Measurements from ENCODE around the gene OR2T6. TPM values are rescaled to one million over a fixed set of nuclear protein-coding genes. Genes with fewer than 3 reads are reported as not detected.
A peak's percentile ranks its signal among the peaks of the same experiment; 100 is the strongest.
"Not testable (repeated sequence)": the region's sequence is repeated elsewhere in the genome, so short reads cannot be mapped to it uniquely, and the experiment has no call there.

OR2T6 gene, protein sequence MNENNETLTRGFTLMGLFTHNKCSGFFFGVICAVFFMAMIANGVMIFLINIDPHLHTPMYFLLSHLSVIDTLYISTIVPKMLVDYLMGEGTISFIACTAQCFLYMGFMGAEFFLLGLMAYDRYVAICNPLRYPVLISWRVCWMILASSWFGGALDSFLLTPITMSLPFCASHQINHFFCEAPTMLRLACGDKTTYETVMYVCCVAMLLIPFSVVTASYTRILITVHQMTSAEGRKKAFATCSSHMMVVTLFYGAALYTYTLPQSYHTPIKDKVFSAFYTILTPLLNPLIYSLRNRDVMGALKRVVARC
- not detected for polyA plus RNA-seq (ENCODE audit: insufficient read depth in 1 of 5, insufficient read length in 5 of 5, low replicate concordance in 1 of 5)
- long read RNA-seq, donor 1 = 0 reads
- long read RNA-seq, donor 2 = 0 reads
- long read RNA-seq, donor 3 = 0 reads
- long read RNA-seq, donor 4 = 0 reads
- long read RNA-seq, donor 5 = 0 reads
- long read RNA-seq, donor 6 = 0 reads
- long read RNA-seq, donor 7 = 0 reads
- long read RNA-seq, donor 8 = 0 reads

DNA sequence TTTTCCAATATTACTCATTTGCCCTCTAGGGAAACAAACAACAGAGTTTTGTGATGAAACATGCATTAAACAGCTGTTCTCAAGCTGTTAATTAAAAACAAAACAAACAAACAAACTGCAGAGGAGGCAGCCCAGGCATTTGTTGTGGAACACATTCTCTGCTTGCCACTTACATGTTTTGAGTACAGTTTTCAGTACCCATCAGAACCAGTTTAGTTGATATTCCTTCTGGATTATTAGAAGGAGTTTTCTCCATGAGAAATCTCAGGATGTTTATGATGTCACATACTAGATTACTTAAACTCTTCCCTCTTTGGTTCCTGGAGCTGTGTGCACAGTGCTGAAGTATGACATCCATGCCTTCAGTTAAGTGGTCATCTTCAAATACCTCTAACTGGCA lies at the start of gene OR2T6:
Gene OR2T6, plus strand, starts transcription at position 301 of the 400 bp plus-strand sequence. CDS start 11,863 bp downstream, outside the sequence.
- DNase-seq = no peak

DNA sequence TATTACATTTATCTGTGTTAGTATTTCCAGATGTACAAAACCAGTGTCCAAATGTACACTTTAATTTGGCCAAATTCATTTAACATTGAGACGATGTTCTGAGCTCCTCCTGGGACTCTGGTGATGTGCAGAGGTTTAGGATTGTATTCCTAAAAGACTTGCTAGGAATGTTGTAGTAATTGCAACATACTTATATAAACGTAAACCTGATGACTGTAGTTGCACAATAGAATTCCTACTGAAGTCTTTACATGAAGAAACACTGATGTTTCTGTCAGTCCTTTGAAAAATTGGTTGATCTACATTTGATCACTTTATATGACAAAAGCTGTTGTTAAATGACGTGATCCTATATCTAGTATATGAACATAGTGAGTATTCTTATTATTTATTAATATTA lies 32.1 kb upstream of the OR2T6 start:
- DNase-seq = no peak

DNA sequence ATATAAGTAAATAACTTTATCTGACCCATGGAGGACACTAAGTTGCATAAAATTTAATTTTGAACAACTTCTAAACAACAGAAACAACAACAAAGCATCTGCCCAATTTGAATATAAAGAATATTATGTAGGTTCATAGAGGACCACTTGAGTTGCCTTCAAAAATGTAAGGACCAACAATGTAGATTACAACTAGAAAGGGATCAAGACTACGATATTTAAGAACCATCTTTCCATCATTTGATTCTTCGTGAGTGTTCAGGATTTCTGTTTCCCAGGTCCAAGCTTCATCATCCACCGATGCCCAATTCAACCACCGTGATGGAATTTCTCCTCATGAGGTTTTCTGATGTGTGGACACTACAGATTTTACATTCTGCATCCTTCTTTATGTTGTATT lies 27.1 kb upstream of the OR2T6 start, which contains the start of gene OR14C36:
Gene OR14C36, plus strand, starts transcription at position 301 of the 400 bp plus-strand sequence. Its CDS starts 0 bp downstream, at position 301.
- no peak for DNase-seq

DNA sequence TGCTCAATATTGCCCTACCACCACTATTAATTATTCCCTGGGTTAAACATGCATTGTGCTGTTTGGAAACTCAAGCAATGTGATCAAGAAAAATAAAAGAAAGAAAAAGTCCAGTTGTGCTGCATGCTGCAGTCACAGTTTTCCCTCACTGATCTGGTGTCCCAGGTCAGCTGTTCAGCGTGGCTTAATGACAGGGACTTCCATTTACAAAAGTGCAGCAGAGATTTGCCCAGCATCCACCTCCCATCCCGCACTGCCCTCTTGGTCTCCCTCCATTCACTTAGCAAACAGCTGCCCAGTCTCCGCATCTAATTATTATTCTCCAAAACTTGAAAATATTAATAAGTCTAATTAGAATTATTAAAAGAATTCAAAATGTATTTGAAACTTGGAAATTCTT lies 16.1 kb upstream of the OR2T6 start:
- no peak for DNase-seq

DNA sequence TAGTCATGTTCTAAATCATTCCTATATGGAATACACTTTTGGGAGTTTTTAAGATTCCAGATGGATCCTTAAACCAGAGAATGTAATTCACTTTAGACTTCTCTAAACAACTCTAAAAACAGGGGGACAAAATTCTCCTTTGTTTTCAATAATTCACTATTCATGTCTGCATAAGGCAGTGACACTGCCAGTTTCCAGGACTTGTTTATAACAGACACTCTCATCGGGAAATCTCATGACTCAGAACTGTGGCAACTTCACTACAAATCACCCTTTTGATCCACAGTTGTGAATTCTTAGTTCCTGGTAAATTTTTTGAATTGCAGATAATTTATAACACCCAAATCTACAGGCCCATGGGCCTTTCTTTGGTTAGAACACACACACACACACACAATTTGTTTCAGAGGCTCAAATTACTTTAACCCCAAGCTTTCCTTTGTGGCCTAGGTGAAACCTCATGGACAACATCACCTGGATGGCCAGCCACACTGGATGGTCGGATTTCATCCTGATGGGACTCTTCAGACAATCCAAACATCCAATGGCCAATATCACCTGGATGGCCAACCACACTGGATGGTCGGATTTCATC lies 14.3 kb upstream of the OR2T6 start, which contains the start of gene OR2T4:
Gene OR2T4, plus strand, starts transcription at position 545 of the 595 bp plus-strand sequence. Its CDS starts 0 bp downstream, at position 545.
- DNase-seq = no peak

DNA sequence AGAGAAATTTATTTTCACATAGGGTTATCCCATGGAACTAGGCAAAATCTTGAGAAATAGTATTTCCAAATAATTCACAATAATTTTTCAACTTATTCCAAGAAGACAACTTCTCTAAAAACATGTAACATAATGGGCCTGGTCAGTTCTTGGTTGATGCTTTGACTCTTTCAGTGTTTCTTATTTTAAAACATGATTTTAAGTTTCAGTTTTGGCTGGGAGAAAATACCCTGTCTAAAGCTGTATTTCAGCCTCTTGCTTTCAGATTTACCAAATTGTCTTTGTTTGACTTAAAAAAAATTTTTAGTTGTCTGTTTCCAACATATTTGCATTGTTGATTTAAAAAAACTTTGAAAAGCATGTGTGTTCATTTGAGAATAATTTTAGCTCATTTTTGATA lies 8.9 kb upstream of the OR2T6 start:
- DNase-seq = no peak

DNA sequence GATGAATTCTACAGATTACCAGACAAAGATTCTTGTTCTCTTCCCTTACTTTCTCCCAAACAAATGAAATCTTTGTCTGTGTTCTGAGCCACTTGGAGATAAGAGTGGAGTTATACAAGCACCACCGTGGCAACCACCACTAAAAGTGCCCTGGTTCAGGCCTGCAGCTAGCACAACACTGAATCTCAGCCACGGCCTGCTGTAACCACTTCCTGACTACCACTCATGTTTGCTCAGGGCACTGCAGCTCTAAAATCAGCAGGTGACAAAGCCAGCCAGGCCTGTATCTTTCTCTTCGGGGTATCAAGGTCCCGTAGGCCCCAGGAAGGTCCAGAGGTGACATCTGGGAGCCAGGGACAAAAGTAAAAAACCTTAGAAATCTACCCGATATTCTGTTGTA lies 3.2 kb upstream of the OR2T6 start:
- no peak for DNase-seq

DNA sequence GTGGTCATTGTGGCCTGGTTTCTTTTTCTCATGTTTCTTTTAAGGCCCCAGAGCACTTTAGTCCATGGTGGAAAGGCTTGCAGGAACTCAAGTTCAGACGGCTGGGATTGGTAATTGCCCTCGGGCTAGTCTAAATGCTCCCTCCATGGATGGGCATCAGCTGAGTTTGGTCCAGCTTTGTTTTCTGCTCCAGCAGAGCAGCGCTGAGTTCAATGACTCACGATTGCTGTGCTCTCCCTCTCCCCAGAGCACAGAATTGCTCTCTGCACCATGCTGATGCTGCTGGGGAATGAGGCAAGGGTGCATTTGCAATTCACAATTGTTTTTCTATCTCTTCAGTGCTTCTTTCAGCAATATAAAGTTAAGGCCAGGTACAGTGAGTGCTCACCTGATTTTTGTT lies 1.8 kb upstream of the OR2T6 start:
- no peak for DNase-seq

DNA sequence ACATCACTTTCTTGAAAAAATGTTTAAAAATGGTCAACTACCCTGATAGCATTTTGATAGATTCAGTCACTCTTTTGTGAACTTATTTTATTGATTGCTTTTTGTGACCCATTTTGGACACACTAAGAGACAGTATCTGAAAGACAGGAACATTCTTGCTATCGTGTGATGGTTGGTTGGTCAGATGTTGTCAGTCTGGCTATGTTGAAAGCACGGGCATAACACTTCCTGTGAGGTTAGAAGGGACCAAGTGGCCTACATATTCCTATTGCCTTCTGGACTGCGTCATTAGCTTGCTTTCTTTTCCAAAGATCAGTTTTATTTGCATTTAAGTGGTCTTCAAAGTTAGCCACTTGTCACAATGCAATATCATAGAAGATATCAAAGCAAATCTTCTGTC lies 1.4 kb downstream of the OR2T6 start:
- DNase-seq = no peak

DNA sequence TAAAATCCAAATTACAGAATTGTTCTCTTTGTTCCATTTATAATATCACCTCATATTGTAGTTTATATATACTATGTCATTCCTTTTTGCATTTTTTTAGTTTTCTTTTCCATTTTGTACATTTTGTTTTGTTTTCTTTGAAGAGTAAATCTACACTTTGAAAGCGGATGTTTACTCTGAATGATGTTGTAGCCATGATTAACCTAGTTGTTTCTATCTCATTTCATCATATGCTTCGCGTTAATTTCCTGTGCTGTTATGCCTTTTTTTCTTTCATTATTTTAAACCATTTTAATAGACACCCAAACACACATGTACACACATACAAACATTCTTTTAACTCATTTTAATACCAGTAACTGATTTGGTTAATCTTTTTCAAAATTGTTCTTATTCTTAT lies 5.3 kb downstream of the OR2T6 start:
- no peak for DNase-seq

DNA sequence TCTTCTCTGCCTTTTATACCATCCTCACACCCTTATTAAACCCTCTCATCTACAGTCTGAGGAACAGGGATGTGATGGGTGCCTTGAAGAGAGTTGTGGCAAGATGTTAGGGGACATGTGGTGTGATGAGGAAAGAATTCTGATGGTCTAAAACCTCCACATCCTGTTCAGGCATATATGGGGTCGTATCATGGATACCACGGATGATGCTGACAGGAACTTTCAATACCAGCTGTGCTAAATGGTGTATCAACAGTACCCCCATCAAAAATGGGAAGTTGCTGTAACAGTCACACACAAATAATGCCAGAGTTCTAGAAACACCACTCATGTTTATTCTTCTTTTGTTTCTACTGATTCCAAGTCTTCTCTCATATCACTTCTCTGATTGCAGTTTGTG lies 12.9 kb downstream of the OR2T6 start:
- no peak for DNase-seq

DNA sequence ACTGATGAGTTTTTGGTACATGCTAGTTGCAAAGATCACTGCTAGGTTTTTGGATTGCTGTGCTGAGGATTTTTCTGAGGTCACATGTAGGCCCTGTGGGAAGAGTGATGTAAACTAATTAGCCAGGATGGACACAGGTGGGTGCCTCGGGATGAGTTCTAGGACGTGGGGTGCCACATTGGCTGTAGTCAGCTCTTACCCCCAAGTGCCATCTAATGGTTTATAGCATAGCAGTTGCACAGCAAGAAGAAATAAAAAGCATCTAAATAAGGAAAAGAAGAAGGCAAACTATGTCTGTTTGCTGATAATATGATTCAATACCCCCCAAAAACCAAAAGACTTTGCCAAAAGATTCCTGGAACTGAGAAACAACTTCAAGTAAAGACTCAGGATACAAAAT lies 17.5 kb downstream of the OR2T6 start:
- no peak for DNase-seq

DNA sequence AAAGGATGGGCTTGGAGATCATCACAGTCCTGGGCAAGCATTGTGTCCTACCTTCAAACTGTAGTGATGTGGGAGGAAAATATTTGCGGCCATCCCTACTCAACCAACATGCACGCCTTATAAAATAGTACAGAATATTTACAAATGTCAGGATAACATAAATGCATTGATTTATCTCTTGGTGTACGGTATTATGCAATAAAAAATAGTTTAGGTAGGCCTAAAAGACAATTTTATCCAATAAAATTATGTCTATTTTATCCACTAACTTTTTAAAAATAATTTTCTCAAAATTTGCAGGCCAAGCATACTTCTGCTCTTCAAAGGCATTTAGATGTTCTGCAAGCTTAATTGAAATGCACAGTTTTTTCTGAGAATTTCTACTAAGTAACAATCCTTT lies 27.2 kb downstream of the OR2T6 start, which contains the start of gene OR2T1:
Gene OR2T1, plus strand, starts transcription at position 301 of the 400 bp plus-strand sequence. CDS start 3,100 bp downstream, outside the sequence.
- no peak for DNase-seq

DNA sequence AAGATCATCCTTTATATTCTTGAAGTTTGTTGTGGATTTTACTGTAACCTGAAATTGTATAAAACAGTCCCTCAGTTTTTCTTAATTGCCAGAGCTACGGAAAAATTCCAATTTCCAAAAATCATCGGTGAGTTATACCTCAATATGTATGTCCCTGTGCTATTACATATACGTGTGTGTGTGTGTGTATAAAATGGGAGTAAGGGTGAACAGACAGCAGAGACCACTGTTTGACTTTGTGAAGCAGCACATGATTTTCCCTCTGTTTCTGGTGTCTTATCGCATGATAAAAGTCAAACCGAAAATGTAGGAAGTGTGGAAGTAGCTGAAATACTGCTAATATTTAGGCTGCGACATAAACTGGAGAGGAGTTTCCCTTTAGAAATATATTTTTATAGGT lies 28.5 kb downstream of the OR2T6 start:
- DNase-seq = peak; percentile 1 to 5

DNA sequence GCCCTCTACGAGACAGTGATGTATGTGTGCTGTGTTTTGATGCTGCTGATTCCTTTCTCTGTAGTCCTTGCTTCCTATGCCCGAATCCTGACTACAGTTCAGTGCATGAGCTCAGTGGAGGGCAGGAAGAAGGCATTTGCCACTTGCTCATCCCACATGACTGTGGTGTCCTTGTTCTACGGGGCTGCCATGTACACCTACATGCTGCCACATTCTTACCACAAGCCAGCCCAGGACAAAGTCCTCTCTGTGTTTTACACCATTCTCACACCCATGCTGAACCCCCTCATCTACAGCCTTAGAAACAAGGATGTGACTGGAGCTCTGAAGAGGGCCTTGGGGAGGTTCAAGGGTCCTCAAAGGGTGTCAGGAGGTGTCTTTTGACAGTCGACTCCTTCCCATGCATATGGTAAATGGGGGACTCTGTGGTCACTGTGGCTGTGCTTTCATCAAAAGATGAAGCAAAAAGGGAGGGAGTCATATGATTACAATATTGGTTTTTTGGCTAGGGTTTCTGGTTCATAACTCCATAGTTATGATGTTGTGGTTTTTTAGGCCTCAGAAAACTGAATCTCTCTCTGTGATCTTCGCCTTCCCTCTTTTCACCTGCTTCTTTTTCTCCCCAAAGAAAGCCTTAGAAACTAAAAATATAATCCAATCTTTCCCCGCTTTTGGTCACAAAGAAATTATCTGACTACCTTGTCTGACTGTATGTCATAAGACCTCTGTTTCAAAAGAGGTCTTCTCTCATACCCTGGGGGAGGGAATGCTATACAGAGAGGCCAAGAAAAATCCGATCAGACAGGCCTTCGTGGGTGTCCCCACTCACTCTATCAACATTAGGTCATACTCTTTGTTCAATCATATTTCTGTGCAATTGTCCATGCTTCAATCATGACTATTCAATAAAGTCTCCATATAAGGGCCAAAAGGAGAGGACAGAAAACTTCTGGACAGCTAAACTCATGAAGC lies 31.5 kb downstream of the OR2T6 start:
- DNase-seq = no peak

DNA sequence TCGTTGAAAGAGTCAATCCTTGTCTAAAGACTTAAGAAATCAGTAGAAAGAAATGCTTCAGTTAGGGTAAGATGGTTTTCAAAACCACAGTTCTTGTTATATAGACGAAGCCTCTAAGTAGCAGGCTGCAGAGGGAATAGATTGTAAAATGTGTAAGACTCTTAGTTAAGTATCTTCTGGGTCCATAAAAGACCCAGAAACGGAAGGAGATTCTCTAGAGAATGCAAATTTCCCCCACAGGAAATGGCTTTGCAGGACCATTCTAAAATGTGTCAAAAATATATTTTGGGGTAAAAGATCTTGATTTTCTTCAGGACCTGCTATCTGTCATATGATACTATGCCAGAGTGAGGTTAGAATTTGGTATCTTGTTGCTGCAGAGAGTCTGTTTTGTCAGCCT lies 40.7 kb downstream of the OR2T6 start:
- no peak for DNase-seq

DNA sequence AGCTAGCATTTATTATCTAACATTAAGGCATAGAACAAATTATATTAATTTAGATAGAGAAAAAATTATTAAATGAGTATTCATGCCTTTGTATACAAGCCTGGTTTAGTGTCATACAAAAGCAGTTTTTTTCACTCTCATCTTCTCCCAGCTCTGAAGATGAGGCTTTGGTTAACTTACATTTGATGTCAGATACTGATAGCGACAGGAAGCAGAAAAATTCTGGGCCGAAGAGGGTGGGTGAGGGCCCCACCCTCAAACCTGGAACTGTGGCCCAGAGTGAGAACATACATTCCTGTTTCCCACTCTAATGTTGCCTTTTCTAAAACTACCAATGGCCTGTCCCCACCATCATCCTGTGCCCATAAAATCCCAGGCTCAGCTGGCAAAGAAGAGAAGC lies 42.3 kb downstream of the OR2T6 start:
- no peak for DNase-seq

DNA sequence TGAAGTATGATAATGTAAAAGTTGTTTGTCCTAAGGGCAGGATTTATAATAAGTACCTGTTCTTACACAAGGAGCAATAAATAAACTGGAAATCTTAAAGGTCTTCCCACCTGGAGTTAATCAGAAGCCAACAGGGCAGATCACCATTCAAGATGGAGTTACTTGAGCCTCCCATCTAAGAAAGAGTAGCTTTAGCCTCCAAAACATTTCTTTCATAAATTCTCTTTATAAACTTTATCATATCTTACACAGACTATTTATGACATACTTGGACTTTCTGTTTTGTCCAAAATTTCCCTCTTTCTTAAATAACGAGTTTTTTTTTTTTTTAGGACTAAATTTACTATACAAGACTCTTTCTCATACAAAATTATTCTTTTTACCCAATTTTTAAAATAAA lies 45.8 kb downstream of the OR2T6 start:
- no peak for DNase-seq

DNA sequence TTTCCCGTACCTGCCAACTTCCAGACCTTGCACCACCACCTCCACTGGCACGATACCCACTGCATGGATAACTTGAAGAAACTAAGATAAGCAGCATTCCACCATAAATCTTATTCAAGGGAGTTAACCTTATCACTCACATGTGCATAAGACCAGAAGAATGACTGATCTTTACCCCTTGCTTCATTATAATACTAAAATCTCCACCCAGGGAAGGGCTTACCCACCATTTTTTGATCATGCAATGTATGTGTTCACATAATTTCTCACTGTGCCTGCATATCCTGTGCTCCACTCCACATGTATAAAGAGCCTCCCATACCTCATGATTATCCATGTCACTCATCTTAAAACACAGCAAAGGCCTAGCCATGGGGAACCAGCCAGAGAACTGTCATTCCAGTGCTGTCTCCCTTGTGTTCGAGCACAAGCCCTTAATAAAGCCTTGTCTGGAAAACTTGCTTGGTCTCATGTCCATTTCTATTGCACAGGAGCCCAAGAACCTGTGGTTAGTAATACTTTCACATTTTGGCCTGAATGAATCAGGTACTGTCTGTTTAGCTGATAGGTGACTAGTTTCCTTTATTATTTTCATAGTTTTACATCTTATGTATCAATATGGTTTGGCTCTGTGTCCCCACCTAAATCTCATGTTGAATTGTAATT lies 52.1 kb downstream of the OR2T6 start:
- DNase-seq = not testable (repeated sequence)

DNA sequence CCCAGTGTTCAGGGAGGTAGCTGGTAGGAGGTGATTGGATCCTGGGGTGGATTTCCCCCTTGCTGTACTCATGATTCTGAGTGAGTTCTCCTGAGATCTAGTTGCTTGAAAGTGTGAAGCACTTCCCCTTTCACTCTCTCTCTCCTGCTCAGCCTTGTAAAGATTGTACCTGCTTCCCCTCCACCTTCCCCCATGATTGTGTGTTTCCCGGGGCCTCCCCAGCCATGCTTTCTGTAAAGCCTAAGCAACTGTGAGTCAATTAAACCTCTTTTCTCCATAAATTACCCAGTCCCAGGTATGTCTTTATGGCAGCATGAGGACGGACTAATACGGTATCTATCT lies 52.6 kb downstream of the OR2T6 start:
- not testable (repeated sequence) for DNase-seq

DNA sequence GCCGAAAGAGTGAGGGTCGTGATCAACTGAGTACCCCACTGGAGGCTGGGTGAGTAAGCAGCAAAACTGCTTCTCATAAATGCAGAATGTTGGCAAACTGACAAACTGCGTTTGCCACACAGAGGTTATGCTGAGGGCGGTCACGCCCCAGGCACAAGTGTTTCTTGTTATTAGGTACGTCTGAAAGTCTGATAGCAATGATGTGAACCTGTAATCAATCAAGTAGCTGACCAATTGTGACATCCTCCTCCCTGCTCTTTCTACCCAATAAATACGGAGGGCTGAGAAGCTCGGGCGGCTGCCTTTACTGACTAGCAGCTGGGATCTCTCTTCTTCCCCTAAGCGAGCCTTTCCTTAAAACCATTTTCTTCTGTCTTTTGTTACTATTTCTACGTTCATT lies 56.1 kb downstream of the OR2T6 start:
- not testable (repeated sequence) for DNase-seq

All from right lung (tissue), 10 donors.